Hepatocyte (in vitro differentiated cells): ENCODE measurements around the gene MYRIP. TPM values are rescaled to one million over a fixed set of nuclear protein-coding genes. Genes with fewer than 3 reads are reported as not detected.

Source experiments
- DNase-seq: peaks from one replicate; pipeline ENCODE4 v3.0.0-alpha.2; 2016; ENCODE audit warnings: low spot score
- H2AFZ ChIP-seq: fragments of 200-600 bp; sonication (generic); 2 replicates; pipeline ENCODE4 v1.6.0; 2016; ENCODE audit warnings: antibody characterized with exemption, mild to moderate bottlenecking
- H3K27ac ChIP-seq: fragments of 200-600 bp; sonication (generic); 2 replicates; pipeline ENCODE4 v1.5.1; 2016; ENCODE audit warnings: mild to moderate bottlenecking
- H3K27me3 ChIP-seq: fragments of 200-600 bp; sonication (generic); 2 replicates; pipeline ENCODE4 v1.6.1; 2016
- H3K36me3 ChIP-seq: fragments of 200-600 bp; sonication (generic); replicated peaks from 2 replicates; pipeline ENCODE4 v1.5.1; 2016; ENCODE audit warnings: low read depth; ENCODE audit not compliant: insufficient read depth
- H3K4me1 ChIP-seq: fragments of 200-600 bp; sonication (generic); 2 replicates; pipeline ENCODE4 v1.5.1; 2016; ENCODE audit warnings: mild to moderate bottlenecking, moderate library complexity; ENCODE audit not compliant: insufficient read depth
- H3K4me2 ChIP-seq: fragments of 200-600 bp; sonication (generic); 2 replicates; pipeline ENCODE4 v1.6.0; 2016
- H3K4me3 ChIP-seq: fragments of 200-600 bp; sonication (generic); 2 replicates; pipeline ENCODE4 v1.5.1; 2016; ENCODE audit warnings: mild to moderate bottlenecking
- H3K79me2 ChIP-seq: fragments of 200-600 bp; sonication (generic); 2 replicates; pipeline ENCODE4 v1.6.0; 2017; ENCODE audit warnings: mild to moderate bottlenecking
- H3K9me2 ChIP-seq: fragments of 200-600 bp; sonication (generic); replicated peaks from 2 replicates; pipeline ENCODE4 v1.6.0; 2017; ENCODE audit warnings: mild to moderate bottlenecking; ENCODE audit not compliant: insufficient read depth
- H3K9me3 ChIP-seq: fragments of 200-600 bp; sonication (generic); 2 replicates; pipeline ENCODE4 v1.5.1; 2016; ENCODE audit warnings: low read depth, mild to moderate bottlenecking
- H4K20me1 ChIP-seq: fragments of 200-600 bp; sonication (generic); 2 replicates; pipeline ENCODE4 v1.6.0; 2016; ENCODE audit warnings: mild to moderate bottlenecking; ENCODE audit not compliant: insufficient read depth, poor library complexity, severe bottlenecking
- EZH2 ChIP-seq: fragments of 200-600 bp; sonication (generic); IDR thresholded peaks from 2 replicates; pipeline ENCODE4 v1.6.1; 2016; ENCODE audit warnings: antibody characterized with exemption, mild to moderate bottlenecking, borderline replicate concordance
- EZH2phosphoT487 ChIP-seq: fragments of 200-600 bp; sonication (generic); IDR thresholded peaks from one replicate; pipeline ENCODE4 v1.6.1; 2018; ENCODE audit warnings: antibody characterized with exemption, mild to moderate bottlenecking, low read depth, moderate library complexity; ENCODE audit not compliant: unreplicated experiment, severe bottlenecking
- WGBS: methylation state at CpG from one replicate; pipeline ENCODE4 v1.1.6; 2016; ENCODE audit warnings: low lambda C conversion rate; ENCODE audit errors: missing lambda C conversion rate; 5-methylcytosine and 5-hydroxymethylcytosine counted together
- polyA plus RNA-seq: library from polyadenylated mRNA; unstranded; fragments of >200 nt; fragmentation: Nextera tagmentation; extraction: Ambion mirVana; gene quantifications from 2 replicates; pipeline ENCODE4 v1.2.1, GENCODE V29; 2016
- total RNA-seq: library from RNA; depleted of rRNA; stranded (reverse); fragments of >200 nt; gene quantifications from 2 replicates; pipeline ENCODE4 v1.2.3, GENCODE V29; 2014
- TF ChIP-seq, protein P1 (sequence below): fragments of 200-600 bp; sonication (generic); IDR thresholded peaks from 2 replicates; pipeline ENCODE4 v1.5.1; 2016; ENCODE audit warnings: antibody characterized with exemption, mild to moderate bottlenecking; ENCODE audit not compliant: poor library complexity

Gene MYRIP
- total and polyA plus RNA-seq, 2 experiments from 2014 or later = 0.57 TPM; not detected in 1

GRCh38 chr3:40086890-40087883 is 277.8 kb downstream of the MYRIP start:
- WGBS = 76% methylated on average over 7 of the region's 7 CpGs
- Histone ChIP-seq H3K9me3 (no peaks in the 10 kb centered on the region), H3K27me3 (no peaks in the 10 kb centered on the region), H3K4me1 (peaks cover 17% of the 10 kb centered on the region), H2AFZ (no peak overlapping the region), H4K20me1 (no peaks in the 10 kb centered on the region), H3K79me2 (no peaks in the 10 kb centered on the region), H3K27ac (peak overlapping the region; percentile 39), H3K9me2 (no peaks in the 10 kb centered on the region), H3K4me2 (no peak overlapping the region), H3K36me3 (no peaks in the 10 kb centered on the region), H3K4me3 (no peak overlapping the region)
- TF ChIP-seq EZH2 = no peak
- TF ChIP-seq, protein P1, sequence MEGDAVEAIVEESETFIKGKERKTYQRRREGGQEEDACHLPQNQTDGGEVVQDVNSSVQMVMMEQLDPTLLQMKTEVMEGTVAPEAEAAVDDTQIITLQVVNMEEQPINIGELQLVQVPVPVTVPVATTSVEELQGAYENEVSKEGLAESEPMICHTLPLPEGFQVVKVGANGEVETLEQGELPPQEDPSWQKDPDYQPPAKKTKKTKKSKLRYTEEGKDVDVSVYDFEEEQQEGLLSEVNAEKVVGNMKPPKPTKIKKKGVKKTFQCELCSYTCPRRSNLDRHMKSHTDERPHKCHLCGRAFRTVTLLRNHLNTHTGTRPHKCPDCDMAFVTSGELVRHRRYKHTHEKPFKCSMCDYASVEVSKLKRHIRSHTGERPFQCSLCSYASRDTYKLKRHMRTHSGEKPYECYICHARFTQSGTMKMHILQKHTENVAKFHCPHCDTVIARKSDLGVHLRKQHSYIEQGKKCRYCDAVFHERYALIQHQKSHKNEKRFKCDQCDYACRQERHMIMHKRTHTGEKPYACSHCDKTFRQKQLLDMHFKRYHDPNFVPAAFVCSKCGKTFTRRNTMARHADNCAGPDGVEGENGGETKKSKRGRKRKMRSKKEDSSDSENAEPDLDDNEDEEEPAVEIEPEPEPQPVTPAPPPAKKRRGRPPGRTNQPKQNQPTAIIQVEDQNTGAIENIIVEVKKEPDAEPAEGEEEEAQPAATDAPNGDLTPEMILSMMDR = no peak
- no peak for TF ChIP-seq EZH2phosphoT487
- DNase-seq = peak; percentile 56

- DNase-seq = no peak
- no peak overlapping the region for H2AFZ ChIP-seq
- no peaks in the 10 kb centered on the region for H4K20me1 ChIP-seq
- H3K36me3 ChIP-seq = no peaks in the 10 kb centered on the region
- WGBS = 96% methylated on average over 3 of the region's 3 CpGs
- H3K4me2 ChIP-seq = no peak overlapping the region
- H3K4me3 ChIP-seq = no peak overlapping the region
- H3K27me3 ChIP-seq = no peaks in the 10 kb centered on the region
- H3K9me2 ChIP-seq = no peaks in the 10 kb centered on the region
- no peak overlapping the region for H3K27ac ChIP-seq
- TF ChIP-seq EZH2 = no peak
- peaks cover 23% of the 10 kb centered on the region for H3K4me1 ChIP-seq
- no peaks in the 10 kb centered on the region for H3K79me2 ChIP-seq
- H3K9me3 ChIP-seq = no peaks in the 10 kb centered on the region
These were observed 279.2 kb downstream of the MYRIP start for GRCh38 chr3:40088527-40089170.

DNA sequence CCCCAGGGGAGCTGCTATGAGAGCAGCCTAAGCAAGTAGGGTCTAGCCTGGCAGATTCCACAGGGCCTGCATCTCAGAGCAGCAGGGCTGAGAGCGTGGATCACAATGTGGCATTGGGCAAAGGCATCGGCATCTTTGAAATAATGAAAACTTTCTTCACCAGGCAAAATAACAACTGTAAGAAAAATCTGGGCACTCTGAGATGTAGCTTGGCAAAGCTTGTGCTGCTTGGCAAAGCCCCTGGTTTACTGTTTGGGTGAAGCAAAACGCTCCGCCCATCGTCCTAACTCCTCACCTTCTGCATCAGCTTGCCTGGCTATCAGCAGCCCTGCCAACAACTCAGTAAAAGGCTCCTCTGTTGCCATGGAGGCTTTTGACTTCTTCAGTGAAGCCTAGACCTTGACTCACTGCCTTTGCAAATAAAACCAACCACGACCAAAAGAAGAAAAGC is 287.3 kb downstream of the MYRIP start:
- no peak overlapping the region for H3K27ac ChIP-seq
- H2AFZ ChIP-seq = no peak overlapping the region
- H3K4me3 ChIP-seq = no peak overlapping the region
- no peaks in the 10 kb centered on the region for H4K20me1 ChIP-seq
- peaks cover 8% of the 10 kb centered on the region for H3K4me1 ChIP-seq
- H3K9me3 ChIP-seq = no peaks in the 10 kb centered on the region
- H3K79me2 ChIP-seq = no peaks in the 10 kb centered on the region
- DNase-seq = no peak
- TF ChIP-seq EZH2 = no peak
- TF ChIP-seq, protein P1 = no peak
- no peak for TF ChIP-seq EZH2phosphoT487
- no peaks in the 10 kb centered on the region for H3K36me3 ChIP-seq
- no peaks in the 10 kb centered on the region for H3K9me2 ChIP-seq
- no peak overlapping the region for H3K4me2 ChIP-seq
- H3K27me3 ChIP-seq = no peaks in the 10 kb centered on the region
- WGBS = 78% methylated on average over 6 of the region's 6 CpGs
